ENCODE measurements around the gene DHX8.

DNA sequence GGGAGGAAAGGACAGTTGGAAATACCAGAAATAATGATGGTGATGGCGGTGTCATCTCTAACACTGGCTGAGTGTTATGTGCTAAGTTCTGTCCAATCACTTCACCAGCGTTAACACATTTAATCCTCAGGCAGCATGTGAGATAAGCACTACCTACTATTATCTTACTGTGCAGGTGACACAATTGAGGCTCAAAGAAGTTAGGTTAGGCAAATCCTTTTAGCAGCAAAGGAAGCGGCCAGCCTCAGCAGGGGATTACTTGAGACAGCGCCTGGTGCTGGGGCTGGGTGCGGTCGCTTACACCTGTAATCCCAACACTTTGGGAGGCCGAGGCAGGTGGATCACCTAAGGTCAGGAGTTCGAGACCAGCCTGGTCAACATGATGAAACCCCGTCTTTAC, 18.7 kb upstream of the DHX8 start:
- no peak for TF ChIP-seq CTCF (IDR thresholded peaks at IDR 0.05)
- TF ChIP-seq POLR2A (IDR thresholded peaks at IDR 0.05) = no peak
